ENCODE data around the gene CCSER1.

CCSER1 gene

GRCh38 chr4:90137555-90137954 is 10.4 kb downstream of the CCSER1 start:
- TF ChIP-seq CTCF (IDR thresholded peaks at IDR 0.05; ENCODE audit: low read depth, low read length): no peak

GRCh38 chr4:90142081-90142480 is 14.9 kb downstream of the CCSER1 start:
- H3K27me3 ChIP-seq: no peaks in the 10 kb centered on the region
- no peak overlapping the region for H3K4me3 ChIP-seq (ENCODE audit: low read depth, low read length)
- H3K9me3 ChIP-seq: no peaks in the 10 kb centered on the region
- TF ChIP-seq CTCF (IDR thresholded peaks at IDR 0.05; ENCODE audit: low read depth, low read length): no peak
- H3K4me1 ChIP-seq: peaks cover 5% of the 10 kb centered on the region
- no peak for DNase-seq
- H3K36me3 ChIP-seq: no peaks in the 10 kb centered on the region

More at GRCh38 chr4:90137555-90137954, 10.4 kb downstream of the CCSER1 start:
- H3K36me3 ChIP-seq: no peaks in the 10 kb centered on the region
- no peaks in the 10 kb centered on the region; the same call in 1 of the 2 replicates for H3K4me1 ChIP-seq
- H3K9me3 ChIP-seq: no peaks in the 10 kb centered on the region
- no peak overlapping the region for H3K4me3 ChIP-seq (ENCODE audit: low read depth, low read length)
- no peaks in the 10 kb centered on the region for H3K27me3 ChIP-seq
- no peak for DNase-seq

GRCh38 chr4:90145319-90145718 is 18.1 kb downstream of the CCSER1 start:
- H3K4me1 ChIP-seq: peaks cover 5% of the 10 kb centered on the region
- no peaks in the 10 kb centered on the region for H3K9me3 ChIP-seq
- DNase-seq: no peak
- H3K4me3 ChIP-seq (ENCODE audit: low read depth, low read length): no peak overlapping the region
- H3K27me3 ChIP-seq: no peaks in the 10 kb centered on the region
- TF ChIP-seq CTCF (IDR thresholded peaks at IDR 0.05; ENCODE audit: low read depth, low read length): no peak
- H3K36me3 ChIP-seq: no peaks in the 10 kb centered on the region

GRCh38 chr4:90146306-90146705 is 19.1 kb downstream of the CCSER1 start:
- Histone ChIP-seq H3K4me1 (peaks cover 5% of the 10 kb centered on the region), H3K4me3 (ENCODE audit: low read depth, low read length) (no peak overlapping the region), H3K27me3 (no peaks in the 10 kb centered on the region), H3K9me3 (no peaks in the 10 kb centered on the region), H3K36me3 (no peaks in the 10 kb centered on the region)
- no peak for TF ChIP-seq CTCF (IDR thresholded peaks at IDR 0.05; ENCODE audit: low read depth, low read length)
- DNase-seq: no peak

- no peaks in the 10 kb centered on the region for H3K9me3 ChIP-seq
- TF ChIP-seq CTCF (IDR thresholded peaks at IDR 0.05; ENCODE audit: low read depth, low read length): no peak
- H3K36me3 ChIP-seq: no peaks in the 10 kb centered on the region
- no peaks in the 10 kb centered on the region for H3K27me3 ChIP-seq
- H3K4me1 ChIP-seq: peaks cover 10% of the 10 kb centered on the region
- no peak overlapping the region for H3K4me3 ChIP-seq (ENCODE audit: low read depth, low read length)
- no peak for DNase-seq
Measured at GRCh38 chr4:90148574-90149148, 21.5 kb downstream of the CCSER1 start.

- no peaks in the 10 kb centered on the region for H3K27me3 ChIP-seq
- no peak for TF ChIP-seq CTCF (IDR thresholded peaks at IDR 0.05; ENCODE audit: low read depth, low read length)
- 0 out of 2 replicates have a peak, but pooled peaks cover 5% of the 10 kb centered on the region for H3K4me1 ChIP-seq
- H3K9me3 ChIP-seq: no peaks in the 10 kb centered on the region
- DNase-seq: no peak
- no peaks in the 10 kb centered on the region for H3K36me3 ChIP-seq
- no peak overlapping the region for H3K4me3 ChIP-seq (ENCODE audit: low read depth, low read length)
Measured at GRCh38 chr4:90152024-90152423, 24.8 kb downstream of the CCSER1 start.

Data from BE2C (cell line).